ENCODE measurements around the gene PYM1.

The PYM1 gene

DNA sequence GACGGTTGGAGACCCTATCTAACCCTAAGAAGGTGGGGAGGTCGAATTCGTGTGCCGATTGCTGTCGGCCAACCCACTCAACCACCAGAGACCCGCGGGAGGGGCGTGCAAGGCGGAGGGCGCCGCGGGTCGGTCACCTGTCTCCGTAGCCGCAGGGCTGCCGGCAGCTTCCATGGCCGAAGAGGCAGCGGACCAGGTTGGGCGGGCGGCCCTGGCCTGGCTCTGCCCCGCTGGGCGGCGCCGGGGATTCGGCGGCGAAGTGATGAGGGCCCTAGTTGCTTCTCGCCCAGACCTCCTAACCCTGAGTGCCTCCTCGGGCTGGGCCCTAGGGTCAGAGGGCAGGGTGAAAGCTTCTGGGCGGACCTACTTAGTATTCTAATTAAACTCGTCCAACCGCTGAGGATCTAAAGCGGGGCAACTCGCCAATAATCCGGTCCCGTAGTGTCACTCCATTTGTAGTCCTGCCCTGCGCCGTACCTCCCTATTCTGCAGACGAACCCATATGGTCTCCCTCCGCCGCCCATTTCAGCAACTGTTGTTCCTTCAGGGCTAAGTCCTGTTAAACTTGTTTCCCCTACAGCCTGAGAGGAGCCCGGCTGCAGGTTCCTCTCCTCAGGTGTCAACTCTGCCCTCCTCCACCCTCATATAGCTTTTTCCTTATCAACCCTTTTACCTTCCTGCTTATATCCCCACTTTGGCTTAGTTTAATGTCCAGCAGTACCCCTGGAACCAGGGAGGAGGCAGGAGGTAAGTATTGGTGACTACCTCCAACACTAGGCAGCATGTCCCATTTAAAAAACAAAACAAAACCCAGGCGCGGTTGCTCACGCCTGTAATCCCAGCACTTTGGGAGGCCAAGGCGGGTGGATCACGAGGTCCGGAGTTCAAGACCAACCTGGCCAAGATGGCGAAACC is at the start of gene PYM1:
Gene PYM1 (minus strand): TSS at position 307 of the 915 bp plus-strand sequence. CDS start 133 bp downstream, at position 174.
- peaks cover 35% of the 10 kb centered on the region for H3K36me3 ChIP-seq (ENCODE audit: low read depth)
- peak within 1 kb of the TSS; percentile 58 for H3K4me3 ChIP-seq (ENCODE audit: severe bottlenecking)
- H3K9me3 ChIP-seq (ENCODE audit: severe bottlenecking): no peaks in the 10 kb centered on the region
- peak; percentile 77 for DNase-seq (ENCODE audit: low spot score)
- H3K27ac ChIP-seq (ENCODE audit: poor library complexity, severe bottlenecking): peak within 1 kb of the TSS; percentile 98
- TF ChIP-seq, protein P1, sequence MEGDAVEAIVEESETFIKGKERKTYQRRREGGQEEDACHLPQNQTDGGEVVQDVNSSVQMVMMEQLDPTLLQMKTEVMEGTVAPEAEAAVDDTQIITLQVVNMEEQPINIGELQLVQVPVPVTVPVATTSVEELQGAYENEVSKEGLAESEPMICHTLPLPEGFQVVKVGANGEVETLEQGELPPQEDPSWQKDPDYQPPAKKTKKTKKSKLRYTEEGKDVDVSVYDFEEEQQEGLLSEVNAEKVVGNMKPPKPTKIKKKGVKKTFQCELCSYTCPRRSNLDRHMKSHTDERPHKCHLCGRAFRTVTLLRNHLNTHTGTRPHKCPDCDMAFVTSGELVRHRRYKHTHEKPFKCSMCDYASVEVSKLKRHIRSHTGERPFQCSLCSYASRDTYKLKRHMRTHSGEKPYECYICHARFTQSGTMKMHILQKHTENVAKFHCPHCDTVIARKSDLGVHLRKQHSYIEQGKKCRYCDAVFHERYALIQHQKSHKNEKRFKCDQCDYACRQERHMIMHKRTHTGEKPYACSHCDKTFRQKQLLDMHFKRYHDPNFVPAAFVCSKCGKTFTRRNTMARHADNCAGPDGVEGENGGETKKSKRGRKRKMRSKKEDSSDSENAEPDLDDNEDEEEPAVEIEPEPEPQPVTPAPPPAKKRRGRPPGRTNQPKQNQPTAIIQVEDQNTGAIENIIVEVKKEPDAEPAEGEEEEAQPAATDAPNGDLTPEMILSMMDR (IDR thresholded peaks at IDR 0.05; ENCODE audit: poor library complexity, severe bottlenecking): no peak
- peak; percentile 21 for ATAC-seq (ENCODE audit: low read depth)
- no peaks in the 10 kb centered on the region for H3K27me3 ChIP-seq (ENCODE audit: insufficient read depth, poor library complexity, severe bottlenecking)
- peaks cover 37% of the 10 kb centered on the region for H3K4me1 ChIP-seq (ENCODE audit: insufficient read depth, poor library complexity, severe bottlenecking)

DNA sequence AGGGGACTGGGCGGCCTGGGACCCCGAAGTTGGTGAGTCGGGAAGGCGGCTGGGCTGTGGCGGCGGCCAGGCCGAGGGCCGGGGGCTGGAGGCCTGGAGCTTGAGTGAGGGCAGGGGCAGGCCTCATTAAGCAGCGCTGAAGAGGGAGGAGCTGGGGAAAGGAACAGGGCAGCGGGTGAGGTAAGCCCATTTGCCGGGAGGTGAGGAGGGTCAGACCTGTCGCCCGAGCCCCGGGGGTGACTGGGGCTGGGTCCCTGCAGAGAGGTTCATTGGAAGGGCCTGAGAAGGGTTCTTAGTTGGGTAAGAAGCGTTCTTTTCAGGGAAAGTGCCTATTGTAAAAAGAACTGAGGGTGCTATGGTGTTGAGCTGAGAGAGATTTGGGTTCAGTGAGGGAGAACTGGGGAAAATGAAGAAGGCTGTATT is 46.6 kb upstream of the PYM1 start:
- ATAC-seq (ENCODE audit: low read depth) (peak; percentile 30), DNase-seq (ENCODE audit: low spot score) (no peak)
- Histone ChIP-seq H3K27ac (ENCODE audit: poor library complexity, severe bottlenecking) (peak overlapping the region; percentile 86), H3K4me3 (ENCODE audit: severe bottlenecking) (peak overlapping the region; percentile 86), H3K9me3 (ENCODE audit: severe bottlenecking) (no peaks in the 10 kb centered on the region), H3K27me3 (ENCODE audit: insufficient read depth, poor library complexity, severe bottlenecking) (no peaks in the 10 kb centered on the region), H3K36me3 (ENCODE audit: low read depth) (peaks cover 42% of the 10 kb centered on the region), H3K4me1 (ENCODE audit: insufficient read depth, poor library complexity, severe bottlenecking) (peaks cover 11% of the 10 kb centered on the region)
- TF ChIP-seq, protein P1 (IDR thresholded peaks at IDR 0.05; ENCODE audit: poor library complexity, severe bottlenecking): no peak

DNA sequence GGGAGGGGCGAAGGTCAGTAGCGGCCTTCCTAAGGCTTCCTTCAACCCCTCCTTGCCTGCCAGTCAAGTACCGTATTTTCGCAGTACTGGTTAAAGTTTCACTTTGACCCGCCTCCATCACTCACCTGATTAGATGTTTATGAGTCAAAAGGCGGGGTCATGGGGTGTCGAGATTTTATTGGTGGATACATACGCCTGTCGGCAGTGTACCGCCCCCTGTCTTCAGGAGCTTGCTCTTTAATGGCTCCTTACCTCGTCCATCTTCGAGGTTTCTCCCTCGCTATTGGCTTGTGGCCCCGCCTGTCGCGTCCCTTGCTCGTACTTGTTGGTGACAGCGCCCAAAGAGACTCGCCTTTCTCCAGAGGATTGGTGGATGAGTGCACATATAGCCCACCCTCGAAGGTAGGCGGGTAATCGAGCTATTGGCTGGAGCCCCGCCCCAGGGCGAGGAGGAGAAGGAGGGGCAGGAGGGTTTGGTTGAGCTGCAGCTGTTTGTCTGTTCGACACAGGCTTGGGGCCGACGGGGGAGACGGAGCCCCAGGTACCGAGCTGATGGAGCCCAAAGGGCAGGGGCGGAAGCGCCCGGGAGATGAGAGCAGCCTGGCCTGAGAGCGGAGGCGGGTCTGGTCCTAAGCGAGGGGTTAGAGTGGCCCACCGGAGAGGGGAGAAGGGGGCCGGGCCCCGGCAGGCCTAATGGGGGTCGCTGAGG is 46.1 kb upstream of the PYM1 start, which contains the start of gene RAB5B:
Gene RAB5B (plus strand): TSS at position 480 of the 709 bp plus-strand sequence. CDS start 12,883 bp downstream, outside the sequence.
- Histone ChIP-seq H3K27ac (ENCODE audit: poor library complexity, severe bottlenecking) (peak within 1 kb of the TSS; percentile 86), H3K9me3 (ENCODE audit: severe bottlenecking) (no peaks in the 10 kb centered on the region), H3K27me3 (ENCODE audit: insufficient read depth, poor library complexity, severe bottlenecking) (no peaks in the 10 kb centered on the region), H3K4me3 (ENCODE audit: severe bottlenecking) (peak within 1 kb of the TSS; percentile 86), H3K36me3 (ENCODE audit: low read depth) (peaks cover 43% of the 10 kb centered on the region), H3K4me1 (ENCODE audit: insufficient read depth, poor library complexity, severe bottlenecking) (peaks cover 11% of the 10 kb centered on the region)
- ATAC-seq (ENCODE audit: low read depth): peak; percentile 91
- DNase-seq (ENCODE audit: low spot score): peak; percentile 100
- TF ChIP-seq, protein P1 (IDR thresholded peaks at IDR 0.05; ENCODE audit: poor library complexity, severe bottlenecking): no peak

DNA sequence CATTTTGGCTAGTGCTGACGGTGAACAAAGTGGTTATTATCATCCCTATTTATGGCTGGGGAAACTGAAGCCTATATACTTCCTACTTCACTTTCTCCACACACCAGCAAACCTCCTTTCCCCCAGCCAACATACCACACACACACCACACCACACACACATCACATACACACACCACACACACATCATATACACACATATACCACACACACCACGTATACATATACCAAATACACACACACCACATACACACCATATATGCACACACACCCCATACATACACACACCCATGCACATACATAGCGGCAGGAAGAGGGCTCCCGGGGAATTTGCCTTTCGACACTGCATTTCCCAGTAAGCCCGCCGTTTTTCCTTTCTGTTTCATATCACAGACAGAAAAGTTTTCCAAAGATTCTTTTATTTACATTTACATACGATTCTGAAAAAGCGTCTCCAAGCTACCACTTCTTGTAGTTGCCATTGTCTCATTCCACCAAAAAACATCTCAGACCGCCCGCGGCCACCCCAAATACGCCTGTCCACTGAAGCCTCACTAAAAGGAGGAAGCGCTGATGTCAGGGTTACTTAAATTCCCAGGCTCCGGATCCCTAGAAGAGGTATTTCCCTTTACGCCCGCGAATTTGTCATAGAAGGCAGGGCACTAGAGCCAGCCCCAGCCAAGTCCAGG is 45.4 kb upstream of the PYM1 start:
- H3K36me3 ChIP-seq (ENCODE audit: low read depth): peaks cover 45% of the 10 kb centered on the region
- no peak for DNase-seq (ENCODE audit: low spot score)

More for the DNA sequence above, 45.4 kb upstream of the PYM1 start:
- ATAC-seq (ENCODE audit: low read depth): no peak
- peak overlapping the region; percentile 86 for H3K27ac ChIP-seq (ENCODE audit: poor library complexity, severe bottlenecking)
- peak overlapping the region; percentile 33 for H3K4me3 ChIP-seq (ENCODE audit: severe bottlenecking)
- peaks cover 12% of the 10 kb centered on the region for H3K4me1 ChIP-seq (ENCODE audit: insufficient read depth, poor library complexity, severe bottlenecking)
- TF ChIP-seq, protein P1 (IDR thresholded peaks at IDR 0.05; ENCODE audit: poor library complexity, severe bottlenecking): no peak
- no peaks in the 10 kb centered on the region for H3K9me3 ChIP-seq (ENCODE audit: severe bottlenecking)
- no peaks in the 10 kb centered on the region for H3K27me3 ChIP-seq (ENCODE audit: insufficient read depth, poor library complexity, severe bottlenecking)

All from RWPE2 (cell line).